ENCODE results near the gene NOC2L.
"Not testable (repeated sequence)": the region's sequence is repeated elsewhere in the genome, so short reads cannot be mapped to it uniquely, and the experiment has no call there.

Gene NOC2L

DNA sequence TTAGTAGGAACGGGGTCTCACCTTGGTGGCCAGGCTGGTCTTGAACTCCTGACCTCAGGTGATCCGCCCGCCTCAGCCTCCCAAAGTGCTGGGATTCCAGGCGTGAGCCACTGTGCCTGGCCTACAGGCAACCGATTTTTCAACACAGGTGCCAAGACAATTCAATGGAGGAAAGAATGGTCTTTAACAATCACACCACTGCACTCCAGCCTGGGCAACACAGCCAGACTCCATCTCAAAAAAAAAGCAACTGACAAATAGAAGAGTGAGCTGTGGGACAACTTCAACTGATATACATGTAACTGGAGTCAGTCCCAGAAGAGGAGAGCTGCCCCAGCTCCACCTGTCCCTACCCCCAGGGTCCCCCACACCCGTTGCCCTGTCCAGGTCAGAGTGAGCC, 35.5 kb upstream of the NOC2L start:
- not testable (repeated sequence) for DNase-seq (ENCODE audit: insufficient read length, low spot score); FAIRE-seq

DNA sequence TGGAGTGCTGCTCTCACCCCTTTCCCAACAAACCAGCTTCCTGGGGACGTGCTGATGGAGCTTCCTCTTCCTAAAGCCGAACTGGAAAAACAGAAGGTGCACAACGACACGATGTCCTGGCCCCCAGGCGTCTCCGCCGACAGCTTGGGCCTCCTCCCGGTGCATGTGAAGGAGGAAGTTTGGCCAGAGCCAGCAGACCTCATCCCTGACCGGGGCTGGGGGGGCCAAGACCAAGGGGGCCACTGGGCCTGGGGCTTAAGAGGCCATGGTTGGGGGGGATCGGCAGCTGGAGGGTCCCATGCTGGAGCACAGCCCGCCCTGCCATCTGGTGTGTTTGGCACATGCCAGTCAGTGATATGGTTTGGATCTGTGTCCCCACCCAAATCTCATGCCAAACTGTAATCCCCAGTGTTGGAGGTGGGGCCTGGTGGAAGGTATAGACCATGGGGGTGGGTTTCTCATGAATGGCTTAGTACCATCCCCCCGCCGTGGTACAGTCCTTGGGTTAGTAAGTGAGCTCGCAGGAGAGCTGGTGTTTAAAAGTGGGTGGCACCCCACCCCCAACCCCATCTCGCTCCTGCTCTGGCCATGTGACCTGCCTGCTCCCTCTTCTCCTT, 34.4 kb upstream of the NOC2L start:
- FAIRE-seq, result no peak
- DNase-seq (ENCODE audit: insufficient read length, low spot score), result no peak

DNA sequence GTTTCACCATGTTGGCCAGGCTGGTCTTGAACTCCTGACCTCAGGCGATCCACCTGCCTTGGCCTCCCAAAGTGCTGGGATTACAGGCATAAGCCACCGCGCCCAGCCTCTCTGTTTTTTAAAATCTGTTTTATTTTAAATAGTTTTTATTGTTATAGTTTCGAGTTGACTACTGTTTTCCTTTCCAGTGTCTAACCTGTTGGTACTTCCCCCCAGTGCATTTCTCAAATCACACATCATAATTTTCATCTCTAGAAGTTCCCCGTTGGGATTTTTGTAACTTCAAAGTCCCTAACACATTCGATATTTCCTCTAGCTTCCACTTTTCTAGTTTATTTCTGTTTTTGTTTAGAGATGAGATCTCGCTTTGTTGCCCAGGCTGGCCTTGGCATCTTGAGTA, 33.3 kb upstream of the NOC2L start:
- DNase-seq (ENCODE audit: insufficient read length, low spot score), result no peak
- peak; percentile 64 for FAIRE-seq

DNA sequence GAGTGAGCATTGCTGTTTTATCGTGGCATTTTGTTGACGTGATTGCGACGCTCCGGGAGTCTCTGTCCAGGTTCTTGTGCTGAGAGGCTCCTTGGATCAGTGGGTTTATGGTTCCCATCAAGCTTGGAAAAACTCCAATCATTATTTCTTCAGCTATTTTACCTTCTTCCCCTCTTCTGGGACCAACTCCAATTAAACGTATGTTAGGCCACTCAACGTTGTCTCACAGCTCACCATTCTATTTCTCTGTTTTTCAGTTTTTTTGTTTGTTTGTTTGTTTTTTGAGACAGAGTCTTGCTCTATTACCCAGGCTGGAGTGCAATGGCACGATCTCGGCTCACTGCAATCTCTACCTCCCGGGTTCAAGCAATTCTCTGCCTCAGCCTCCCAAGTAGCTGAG, 32.8 kb upstream of the NOC2L start:
- no peak for DNase-seq (ENCODE audit: insufficient read length, low spot score)

DNA sequence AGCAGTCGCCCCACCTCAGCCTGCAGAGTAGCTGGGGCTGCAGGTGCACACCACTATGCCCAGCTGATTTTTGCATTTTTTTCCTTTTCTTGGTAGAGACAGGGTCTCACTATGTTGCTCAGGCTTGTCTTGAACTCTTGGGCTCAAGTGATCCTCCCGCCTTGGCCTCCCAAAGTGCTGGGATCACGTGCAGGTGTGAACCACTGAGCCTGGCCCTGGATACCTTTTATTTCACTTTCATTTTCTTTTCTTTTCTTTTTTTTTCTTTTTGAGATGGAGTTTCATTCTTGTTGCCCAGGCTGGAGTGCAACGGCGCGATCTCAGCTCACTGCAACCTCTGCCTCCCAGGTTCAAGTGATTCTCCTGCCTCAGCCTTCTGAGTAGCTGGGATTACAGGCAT, 32.2 kb upstream of the NOC2L start:
- FAIRE-seq, result not testable (repeated sequence)

More for the DNA sequence above, 32.8 kb upstream of the NOC2L start:
- FAIRE-seq, result no peak

DNA sequence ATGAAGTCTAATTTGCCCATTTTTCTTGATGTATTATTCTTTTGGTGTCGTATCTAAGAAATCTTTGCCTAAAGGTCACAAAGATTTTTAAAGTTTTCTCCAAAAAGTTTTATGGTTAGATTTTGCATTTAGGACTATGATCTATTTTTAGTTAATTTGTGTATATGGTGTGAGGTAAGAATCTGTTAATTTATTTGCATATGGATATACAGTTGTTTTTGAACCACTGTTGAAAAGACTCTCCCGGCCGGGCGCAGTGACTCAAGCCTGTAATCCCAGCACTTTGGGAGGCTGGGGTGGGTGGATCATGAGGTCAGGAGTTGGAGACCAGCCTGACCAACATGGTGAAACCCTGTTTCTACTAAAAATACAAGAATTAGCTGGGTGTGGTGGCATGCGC, 29.0 kb upstream of the NOC2L start:
- not testable (repeated sequence) for DNase-seq (ENCODE audit: insufficient read length, low spot score); FAIRE-seq

More for the DNA sequence above, 32.2 kb upstream of the NOC2L start:
- not testable (repeated sequence) for DNase-seq (ENCODE audit: insufficient read length, low spot score)

DNA sequence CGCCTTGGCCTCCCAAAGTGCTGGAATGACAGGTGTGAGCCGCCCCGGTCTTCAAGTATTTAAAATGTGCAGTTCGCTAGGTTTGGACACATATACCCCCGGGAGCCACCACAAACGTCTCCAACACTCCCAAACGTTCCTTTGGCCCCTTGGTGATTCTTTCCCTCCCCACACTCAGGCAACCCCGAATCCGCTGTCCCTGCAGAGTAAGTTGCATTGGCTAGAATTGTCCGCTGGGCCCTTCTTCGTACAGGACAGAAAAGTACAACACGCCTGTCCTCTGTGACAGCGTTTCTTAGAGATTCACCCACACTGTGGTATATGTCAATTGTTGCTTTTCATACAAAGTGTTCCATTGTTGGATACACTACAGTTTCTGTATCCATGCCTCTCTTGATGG, 26.1 kb upstream of the NOC2L start:
- DNase-seq (ENCODE audit: insufficient read length, low spot score), result no peak
- FAIRE-seq, result no peak

DNA sequence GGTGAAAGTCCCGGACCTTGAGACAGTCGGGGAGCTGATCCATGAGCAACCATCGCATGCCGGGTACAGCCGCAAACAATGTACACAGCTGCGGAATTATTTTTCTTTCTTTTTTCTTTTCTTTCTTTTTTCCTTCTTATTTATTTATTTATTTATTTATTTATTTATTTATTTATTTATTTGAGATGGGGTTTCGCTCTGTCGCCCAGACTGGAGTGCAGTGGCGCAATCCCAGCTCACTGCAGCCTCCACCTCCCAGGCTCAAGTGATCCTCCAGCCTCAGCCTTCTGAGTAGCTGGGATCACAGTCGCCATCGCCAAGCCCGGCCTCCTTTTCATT, 25.4 kb upstream of the NOC2L start:
- no peak for DNase-seq (ENCODE audit: insufficient read length, low spot score)
- no peak for FAIRE-seq

DNA sequence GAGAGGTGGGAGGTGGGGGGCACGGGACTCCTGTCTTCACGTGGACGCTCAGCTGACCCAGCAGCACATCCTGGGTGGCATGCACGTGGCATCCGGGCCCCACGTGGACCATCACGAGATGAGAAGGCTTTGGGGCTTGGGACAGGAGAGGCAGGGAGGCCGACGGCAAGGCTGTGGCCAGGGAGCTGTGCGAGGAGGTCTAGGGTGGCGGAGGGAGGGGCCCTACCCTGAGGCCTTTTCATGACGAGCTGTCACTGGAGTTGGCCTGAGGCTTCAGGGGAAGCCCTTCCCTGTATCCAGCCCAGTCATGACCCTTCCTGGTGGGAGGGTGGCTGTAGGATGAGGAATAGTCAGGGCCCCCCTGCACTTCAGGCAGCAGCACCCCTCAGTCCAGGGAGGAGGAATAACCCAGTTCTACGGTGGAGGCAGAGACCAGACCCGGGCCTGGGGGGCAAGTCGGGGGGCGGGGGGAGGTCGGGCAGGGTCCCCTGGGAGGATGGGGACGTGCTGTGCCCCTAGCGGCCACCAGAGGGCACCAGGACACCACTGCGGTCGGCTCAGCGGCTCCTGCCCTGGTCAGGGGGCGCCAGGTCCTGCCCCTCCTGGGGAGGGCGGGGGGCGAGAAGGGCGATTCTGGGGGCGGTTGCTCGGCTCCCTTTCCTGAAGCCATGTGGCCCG, 24.9 kb upstream of the NOC2L start:
- peak; percentile 85 for DNase-seq (ENCODE audit: insufficient read length, low spot score)
- FAIRE-seq, result no peak

DNA sequence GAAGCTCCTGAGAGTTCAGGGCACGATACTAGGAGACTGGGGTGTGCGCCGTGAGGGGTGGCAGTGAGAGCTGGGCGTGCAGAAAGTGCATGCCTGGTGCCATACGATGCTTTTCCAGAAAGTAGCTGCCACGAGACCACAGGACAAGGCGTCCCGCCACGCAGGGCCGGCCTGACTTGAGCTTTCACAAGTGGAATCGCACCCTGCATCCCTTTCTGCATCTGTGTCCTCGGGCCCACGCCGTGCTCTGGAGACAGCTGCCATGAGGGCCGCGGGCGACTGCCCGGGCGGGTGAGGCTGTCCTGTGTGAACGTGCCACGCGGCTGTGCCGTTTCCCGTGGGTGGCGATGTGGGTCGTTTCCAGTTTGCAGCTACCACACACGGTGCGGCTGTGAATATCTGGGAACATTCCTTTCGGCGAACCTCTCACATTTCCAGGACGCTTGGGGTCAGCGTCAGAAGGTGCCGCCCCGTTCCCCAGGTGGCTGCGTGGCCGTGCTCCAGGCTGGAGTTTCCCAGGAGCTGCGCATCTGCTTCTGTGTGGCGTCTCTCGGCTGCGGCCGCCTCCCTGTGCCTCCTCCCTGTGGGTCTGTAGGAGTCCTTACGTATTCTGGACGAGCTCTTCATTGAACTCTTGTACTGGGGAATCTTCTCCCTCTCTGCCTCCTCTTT, 23.8 kb upstream of the NOC2L start:
- FAIRE-seq, result no peak
- DNase-seq (ENCODE audit: insufficient read length, low spot score), result no peak

DNA sequence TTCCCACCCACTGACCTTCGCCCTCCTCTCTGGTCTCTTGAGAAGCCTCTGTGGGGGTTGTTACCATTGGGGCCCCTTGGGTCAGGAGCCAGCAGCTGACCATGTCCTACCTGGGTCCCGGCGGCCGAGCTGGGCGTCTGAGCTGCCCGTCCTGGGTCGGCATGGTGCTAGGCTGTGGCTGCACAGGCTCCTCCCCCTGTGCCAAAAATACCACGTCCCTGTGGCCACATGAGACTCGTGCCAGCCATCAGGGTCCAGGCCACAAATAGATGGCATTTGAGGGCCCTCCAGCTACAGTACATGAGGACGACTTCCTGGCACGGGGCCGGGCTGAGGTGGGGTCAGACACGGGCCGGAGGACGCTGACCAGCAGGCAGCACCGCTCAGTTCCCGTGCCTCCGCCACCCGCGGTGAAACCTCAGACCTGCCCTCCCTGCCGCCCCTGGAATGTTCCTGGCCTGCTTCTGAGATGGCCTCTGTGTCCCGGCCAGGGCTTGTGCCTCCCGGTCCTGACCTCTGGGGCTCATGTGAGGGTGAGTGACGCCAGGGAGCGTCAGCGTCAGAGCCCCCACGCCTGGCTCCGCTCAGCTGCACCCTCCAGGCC, 23.0 kb upstream of the NOC2L start, which contains the start of gene PERM1:
Gene PERM1, minus strand, starts transcription at position 139 of the 604 bp plus-strand sequence. CDS start 1,064 bp downstream, outside the sequence.
- FAIRE-seq (no peak), DNase-seq (ENCODE audit: insufficient read length, low spot score) (no peak)

DNA sequence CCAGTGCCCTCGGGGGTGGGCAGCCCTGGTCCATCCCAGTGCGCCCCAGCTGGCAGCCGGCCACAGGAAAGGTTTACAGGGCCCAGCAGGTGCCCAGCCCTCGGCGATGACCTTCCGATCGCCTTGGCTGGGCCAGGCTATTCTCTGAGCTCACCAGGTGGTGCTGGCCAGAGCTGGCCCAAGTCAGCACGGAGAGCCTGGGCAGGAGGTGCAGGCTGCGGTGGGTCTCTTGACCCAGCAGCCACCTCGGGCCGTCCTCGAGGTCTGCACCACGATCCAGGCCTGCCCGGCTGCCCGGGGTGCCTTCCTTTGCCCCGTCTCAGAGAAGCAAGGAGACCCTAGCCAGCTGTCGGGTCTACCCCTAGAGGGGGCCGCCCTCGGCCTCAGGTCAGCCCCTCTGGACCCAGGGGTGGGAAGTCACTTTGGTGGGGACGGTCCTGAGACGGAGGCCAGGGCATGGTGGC, 22.5 kb upstream of the NOC2L start:
- FAIRE-seq (no peak), DNase-seq (ENCODE audit: insufficient read length, low spot score) (no peak)

DNA sequence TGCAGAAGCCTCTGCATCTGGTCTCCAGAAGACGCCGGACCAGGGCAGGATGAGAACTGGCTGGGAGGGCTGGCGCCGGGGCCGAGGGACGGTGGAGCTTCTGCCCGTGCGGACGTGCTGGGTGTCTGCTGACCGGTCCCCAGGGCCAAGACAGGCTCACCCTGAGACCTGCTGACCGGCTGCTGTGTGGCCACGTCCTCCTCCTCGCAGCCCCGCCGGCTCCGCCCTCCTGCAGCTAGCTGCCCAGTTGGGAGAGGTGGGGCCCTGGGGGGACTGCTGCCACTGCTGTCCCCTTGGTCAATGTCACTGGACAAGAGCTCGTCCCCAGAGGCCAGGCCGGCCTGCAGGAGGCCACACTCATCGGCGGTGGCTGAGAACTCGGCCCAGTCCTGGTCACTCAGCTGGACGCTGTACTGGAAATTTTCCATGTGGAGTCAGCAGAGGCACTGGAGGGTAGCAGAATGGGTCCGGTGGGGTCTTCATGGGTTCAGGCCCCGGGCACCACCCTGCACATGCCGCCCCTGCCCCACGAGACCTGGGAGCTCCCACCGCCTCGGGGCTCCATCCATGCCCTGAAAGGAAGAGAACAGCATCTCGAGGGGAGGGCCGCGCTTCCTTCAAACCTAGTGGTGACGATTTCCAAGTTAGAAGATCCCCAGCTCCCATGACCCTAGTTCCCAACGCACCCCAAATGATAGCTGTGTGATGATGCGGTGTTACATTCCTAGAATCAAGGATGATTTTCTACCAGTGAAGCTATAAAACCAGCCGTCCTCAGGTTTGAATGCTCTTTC, 21.7 kb upstream of the NOC2L start:
- FAIRE-seq, result no peak
- no peak for DNase-seq (ENCODE audit: insufficient read length, low spot score)

DNA sequence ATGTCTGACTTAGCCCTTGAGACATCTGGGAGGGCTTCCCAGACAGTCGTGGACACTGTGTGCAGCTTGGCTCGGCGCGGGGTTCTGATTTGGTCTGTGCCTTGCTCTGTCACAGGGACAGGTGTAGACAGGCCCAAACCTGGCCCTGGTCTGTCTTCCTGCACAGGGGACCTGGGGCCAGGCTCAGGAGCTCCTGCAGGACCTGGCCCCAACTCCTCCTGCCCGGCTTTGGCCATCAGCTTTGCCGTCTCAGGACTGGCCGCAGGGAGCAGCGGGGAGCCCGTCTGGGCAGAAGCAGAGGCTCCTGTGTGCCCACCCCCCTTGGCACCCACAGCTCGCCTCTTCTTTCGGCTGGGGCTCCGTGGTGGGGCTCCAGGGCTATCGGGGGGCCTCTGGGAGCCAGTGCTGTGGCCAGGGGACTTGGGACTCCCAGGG, 21.1 kb upstream of the NOC2L start:
- FAIRE-seq, result no peak

DNA sequence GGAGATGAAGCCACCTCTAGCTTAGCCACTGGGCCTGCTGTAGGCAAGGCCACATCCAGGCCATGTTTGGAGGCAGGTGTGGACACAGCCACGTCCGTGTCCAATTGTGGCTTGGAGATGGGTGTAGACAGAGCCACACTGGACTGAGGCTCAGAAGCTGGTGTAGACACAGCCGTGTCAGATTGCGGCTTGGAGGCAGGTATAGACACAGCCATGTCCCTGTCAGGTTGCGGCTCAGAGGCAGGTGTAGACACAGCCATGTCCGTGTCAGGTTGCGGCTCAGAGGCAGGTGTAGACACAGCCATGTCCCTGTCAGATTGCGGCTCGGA, 20.7 kb upstream of the NOC2L start:
- FAIRE-seq, result no peak
- DNase-seq (ENCODE audit: insufficient read length, low spot score), result no peak

More for the DNA sequence above, 21.1 kb upstream of the NOC2L start:
- no peak for DNase-seq (ENCODE audit: insufficient read length, low spot score)

DNA sequence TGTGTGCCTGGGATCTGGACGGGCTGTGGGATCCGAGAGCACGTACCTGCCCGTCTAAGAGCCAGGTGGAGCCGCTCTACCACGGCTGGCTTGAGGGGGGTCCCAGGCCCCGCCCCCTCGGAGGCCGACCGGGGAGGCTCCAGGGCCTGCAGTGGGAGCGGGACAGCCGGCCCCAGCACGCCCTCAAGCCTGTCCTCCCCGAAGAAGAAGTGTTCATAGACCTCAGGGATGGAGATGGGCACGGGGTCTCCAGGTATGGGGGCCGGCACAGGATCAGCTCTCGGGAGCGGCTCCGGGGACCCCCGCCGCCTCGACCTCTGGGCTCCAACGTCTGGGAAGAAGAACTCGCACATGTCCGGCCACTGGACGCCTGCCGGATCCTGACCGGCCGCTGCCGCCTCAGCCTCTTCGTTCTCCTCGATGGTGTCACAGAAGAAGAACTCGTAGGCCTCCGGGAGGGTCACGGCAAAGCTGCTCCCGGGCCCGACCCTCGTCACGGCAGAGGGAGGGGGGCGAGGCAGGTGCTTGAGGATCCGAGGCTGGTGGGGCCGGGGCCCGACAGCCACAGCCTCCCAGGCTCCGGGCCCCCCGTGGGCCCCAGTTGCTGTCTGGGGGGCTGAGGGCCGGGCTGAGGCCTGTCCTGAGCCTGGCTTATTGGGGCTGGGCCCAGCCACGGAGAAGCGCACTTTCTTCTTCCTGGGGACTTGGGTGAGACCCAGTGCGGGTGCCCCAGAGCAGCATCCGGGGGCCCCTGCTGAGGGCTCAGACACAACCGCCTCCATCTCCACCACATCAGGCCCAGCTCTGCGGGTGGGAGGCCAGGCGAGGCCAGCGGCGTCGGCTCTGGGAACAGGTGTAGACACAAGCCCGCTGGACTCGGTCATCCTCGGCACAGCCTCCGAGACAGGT, 20.0 kb upstream of the NOC2L start:
- DNase-seq (ENCODE audit: insufficient read length, low spot score) (no peak), FAIRE-seq (no peak)

DNA sequence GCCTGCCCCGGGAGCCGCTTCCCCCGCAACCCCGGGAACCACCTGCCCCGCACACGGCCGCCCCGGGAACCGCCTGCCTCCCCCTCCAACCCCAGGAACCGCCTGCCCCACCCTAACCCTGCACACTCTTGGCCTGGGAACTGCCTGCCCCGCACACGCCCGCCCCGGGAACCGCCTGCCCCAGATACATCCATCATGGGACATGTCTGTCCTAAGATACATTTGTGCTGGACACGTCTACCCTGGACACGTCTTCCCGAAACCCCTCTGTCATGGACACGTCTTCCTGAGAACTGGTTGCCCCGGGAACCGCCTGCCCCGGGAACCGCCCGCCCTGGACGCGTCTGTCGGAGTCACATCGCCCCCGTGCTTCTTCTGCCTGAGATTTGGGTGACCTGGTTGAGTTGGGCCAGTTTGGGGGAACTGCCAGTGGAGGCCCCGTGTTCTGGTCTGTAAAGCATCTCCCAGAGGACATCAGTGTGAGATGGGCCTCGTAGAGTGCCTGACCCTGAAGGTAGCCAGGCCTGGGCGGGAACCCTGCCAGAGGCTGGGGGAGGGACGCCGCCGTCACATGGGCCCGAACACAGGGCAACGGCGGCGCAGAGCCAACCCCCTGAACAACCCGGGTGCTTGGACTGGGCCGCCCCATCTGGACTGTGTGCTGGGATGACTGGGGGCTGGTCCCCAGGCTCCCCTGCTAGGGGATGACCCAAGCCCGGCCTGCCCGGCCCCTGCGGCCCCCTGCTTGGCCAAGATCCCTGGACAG, 19.2 kb upstream of the NOC2L start:
- FAIRE-seq (no peak), DNase-seq (ENCODE audit: insufficient read length, low spot score) (no peak)

DNA sequence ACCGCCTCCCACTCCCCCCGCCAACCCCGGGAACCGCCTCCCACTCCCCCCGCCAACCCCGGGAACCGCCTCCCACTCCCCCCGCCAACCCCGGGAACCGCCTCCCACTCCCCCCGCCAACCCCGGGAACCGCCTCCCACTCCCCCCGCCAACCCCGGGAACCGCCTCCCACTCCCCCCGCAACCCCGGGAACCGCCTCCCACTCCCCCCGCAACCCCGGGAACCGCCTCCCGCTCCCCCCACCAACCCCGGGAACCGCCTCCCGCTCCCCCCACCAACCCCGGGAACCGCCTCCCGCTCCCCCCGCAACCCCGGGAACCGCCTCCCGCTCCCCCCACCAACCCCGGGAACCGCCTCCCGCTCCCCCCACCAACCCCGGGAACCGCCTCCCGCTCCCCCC, 17.7 kb upstream of the NOC2L start:
- DNase-seq (ENCODE audit: insufficient read length, low spot score); FAIRE-seq: not testable (repeated sequence)
